HPDE6-E6E7 (cell line): ENCODE results near the gene LSAMP.

Source experiments
- DNase-seq: peaks from one replicate; pipeline ENCODE4 v3.0.0; 2011; ENCODE audit warnings: missing footprints; ENCODE audit errors: extremely low spot score

LSAMP gene

DNA sequence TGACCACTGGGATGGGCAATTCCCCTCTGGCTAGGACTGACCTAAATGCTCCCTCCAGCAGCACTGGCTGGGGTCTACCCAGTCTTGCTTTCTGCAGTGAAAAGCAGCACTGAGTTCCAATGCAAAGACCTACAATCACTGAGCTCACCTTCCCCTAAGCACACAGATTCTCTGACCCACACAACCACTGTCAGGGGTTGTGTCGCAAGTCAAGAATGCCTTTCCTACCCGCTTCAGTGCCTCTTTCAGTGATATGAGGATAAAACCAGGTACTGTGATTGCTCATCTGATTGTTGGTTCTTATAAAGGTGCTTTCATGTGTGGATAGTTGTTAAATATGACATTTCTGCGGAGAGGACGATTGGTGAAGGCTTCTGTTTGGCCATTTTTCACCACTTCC is 476.4 kb downstream of the LSAMP start:
- no peak for DNase-seq

DNA sequence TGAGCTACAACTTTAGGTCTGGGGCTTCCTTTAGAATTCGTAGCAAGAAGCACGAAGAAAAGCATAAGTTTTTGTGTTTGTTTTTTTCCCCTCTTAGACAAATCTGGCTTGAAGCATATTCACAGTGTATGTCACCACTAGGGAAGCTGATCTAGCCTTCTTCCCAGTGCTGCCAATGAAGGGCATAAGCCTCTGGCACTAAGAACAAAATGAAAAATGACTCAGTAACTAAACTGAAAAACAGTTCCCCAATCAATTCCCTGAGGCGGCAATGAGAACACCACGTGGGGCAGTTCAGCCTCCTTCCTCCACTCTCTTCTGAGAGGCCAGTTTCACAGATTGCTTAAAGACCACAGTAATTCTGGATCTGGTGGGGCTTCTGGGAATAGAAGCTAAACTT is 483.9 kb downstream of the LSAMP start:
- no peak for DNase-seq

DNA sequence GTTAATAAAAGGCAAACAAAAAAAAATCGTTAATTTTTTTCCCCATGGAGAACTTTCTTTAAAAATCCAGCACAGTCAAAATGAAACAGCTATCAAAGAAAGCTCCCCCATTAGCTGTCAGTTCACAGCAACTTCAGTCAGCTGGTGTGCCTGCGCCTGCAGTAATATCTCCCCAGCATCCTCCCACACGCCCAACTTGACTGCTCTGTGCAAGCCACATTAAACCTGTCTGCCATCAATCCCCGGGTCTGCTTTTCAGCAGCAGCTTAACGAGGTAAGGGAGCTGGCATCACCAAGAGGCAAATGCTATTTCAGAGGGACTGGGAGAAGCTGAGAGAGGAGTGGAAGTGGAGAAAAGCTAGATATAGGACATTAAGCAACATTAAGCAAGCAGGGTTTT is 484.5 kb downstream of the LSAMP start:
- no peak for DNase-seq

DNA sequence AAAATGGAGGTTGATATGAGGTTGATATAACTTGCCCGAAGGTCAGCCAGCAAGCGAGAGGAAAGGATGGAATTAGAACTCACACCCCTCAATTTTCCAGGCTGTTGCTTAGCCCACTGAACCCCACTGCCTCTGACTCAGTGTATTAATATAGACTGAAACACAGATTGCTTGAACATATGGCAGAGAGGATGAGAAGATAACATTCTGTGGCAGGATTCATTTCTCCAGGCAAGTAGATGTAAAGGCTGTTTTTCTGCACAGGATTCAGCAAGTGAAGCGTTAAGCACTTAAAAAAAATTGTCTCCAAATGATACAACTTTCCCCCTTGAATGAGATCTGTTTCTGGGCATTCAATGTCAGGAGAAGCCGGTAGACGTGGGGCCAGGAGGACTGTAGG is 486.8 kb downstream of the LSAMP start:
- no peak for DNase-seq

DNA sequence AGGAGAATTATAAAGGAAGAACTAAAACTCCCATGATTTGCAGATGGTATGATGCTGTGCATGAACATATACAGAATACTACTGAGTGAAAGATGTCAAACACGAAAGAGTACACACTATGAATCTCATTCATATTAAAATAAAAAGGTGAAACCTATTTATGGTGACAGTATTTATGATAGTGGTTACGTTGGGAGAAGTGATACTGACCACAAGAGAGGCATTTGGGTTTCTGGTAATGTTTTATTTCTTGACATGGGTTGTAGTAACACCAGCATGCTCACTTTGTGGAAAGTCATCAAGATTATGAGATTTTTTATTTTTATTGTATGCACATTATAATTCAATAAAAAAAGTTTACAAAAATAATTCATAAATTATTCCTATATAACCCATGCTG is 498.0 kb downstream of the LSAMP start:
- no peak for DNase-seq

DNA sequence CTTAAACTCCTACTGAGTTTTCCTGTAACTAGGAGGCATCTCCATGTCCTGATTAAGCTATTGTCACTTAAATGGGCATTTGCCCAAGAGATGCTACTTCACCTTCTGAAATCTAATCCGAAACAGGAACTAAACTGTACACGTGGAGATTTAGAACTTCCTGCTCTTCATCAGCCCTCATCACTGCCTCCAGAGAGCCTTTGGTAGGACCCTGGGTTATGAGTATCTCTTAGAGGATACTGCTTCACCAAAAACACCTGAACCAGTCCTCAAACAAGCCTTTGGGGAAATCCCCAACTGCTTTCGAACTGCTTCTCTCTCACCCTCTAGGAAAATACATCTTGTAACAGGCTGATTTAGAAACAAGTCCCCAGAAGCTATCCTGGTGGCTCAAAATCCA is 501.7 kb downstream of the LSAMP start:
- no peak for DNase-seq

DNA sequence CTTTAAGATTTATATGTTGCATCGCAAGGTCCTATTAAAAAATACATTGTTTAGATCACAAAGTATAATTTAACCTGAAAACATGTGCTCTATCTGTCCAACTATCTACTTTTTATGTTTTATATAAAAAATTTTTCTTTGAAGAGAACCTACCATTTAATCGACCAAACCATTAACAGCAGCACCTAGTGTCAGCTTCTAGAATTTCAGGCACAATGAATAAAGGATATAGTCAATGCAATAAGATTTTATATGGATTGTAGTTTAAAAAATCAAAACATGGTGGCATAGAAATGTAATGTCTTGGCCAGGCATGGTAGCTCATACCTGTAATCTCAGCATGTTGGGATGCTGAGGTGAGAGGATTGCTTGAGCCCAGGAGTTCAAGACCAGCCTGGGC is 508.2 kb downstream of the LSAMP start:
- no peak for DNase-seq

DNA sequence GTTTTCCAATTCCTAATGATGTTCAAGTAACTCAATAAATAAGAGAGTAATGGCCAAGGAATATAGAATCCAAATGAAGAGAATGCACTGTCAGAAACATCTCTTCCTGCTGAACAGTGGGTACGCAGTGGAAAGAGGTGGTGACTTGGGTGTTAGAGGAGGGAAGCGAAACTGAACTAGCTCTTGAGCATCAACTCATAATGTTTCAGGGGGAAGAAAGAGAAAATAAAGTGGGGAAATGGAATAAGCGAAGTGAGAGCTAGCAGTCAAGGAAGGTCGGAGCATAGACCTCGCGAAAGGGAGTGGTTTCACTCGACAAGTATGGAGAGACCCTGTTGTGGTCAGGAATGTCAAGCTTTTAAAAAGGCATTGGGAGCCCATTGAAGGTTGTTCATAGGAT is 512.5 kb downstream of the LSAMP start:
- DNase-seq = no peak

DNA sequence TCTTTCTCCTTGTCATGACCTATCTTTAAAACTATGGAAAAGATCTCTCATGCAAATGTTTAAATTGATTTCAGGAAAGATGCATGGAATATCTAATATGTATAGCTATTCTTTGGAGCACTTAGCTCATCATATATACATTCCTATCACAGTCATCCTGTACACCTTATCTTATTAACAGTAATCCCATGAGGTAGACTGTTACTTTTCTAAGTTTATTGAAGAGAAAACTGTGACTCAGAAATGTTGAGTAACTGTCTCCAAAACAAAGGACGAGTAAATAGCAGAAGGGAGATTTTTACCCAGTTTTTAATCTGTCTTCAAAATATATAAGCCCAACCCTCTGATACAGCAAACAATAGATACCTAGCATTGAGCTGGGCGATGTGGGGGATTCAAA is 513.7 kb downstream of the LSAMP start:
- DNase-seq = no peak

DNA sequence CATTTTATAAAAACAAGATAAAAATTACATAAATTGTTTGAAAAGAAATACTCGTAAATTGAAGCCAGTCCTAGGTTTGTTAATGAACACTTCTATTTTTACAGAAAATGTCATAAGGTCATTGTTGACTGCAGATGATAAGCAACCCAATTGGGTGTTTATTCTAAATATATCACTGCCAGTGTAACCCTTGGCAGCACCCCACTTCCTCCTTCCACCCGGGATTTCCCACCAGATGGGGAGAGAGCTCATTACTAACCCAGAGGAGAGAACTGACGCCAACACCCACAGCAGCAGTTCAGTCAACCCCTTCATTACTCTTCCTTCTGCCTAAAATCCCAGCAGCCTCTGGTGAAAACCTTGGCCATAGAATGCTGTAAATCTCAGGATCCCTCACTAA is 514.4 kb downstream of the LSAMP start:
- DNase-seq = no peak

DNA sequence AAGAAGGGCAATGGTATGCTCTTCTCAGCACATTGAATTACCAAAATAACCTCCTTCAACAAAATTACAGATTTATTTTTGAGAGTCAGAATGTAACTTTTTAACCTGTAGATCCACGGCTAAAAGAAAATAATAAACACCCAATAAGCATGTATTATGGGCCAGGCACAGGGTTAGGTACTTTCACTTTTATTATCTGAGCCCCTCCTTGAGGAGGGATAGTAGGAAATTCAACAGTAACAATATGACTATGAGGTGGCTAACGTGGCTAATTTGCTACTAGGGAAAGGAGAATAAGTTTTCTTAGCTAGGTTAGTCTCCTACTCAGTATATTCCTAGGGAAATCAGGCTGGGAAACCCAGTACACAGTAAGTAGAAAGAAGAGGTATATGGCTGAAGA is 515.1 kb downstream of the LSAMP start:
- no peak for DNase-seq

DNA sequence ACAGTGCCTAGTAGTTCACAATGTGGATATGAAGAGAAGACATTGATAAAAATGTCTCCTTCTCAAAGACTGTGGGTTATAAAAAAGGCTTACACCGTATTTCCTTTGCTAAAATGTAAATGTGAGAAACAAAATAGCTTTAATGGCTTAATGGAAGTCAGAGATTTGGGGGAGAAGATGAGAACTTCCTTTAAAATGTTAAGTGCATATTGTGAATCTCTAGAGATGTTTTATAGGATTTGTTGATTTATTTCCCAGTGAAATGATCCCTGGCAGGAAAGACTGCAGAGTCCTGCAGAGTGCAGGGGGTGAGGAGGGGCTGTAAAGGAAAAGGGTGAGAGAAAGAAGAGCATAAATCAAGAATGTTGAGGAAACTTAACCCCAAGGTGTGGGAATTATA is 516.9 kb downstream of the LSAMP start:
- DNase-seq = no peak

DNA sequence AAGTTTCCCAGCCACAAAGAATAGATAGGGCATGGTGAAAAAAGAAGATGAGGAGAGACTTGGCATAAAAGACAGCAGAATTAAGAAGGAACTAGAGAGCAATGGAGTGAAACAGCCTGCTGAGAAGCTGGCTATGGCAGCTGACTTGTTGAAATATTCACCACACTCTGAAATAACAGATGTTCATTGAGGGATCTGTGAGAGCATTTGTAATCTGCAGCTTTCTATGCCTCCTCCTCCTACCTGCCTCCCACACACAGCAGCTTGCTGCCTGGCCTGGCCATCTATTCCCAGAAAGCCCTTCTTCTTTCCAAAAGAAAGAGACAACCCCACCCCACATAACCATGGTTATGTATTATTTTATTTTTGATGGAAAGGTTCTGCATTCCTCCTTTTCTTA is 518.1 kb downstream of the LSAMP start:
- no peak for DNase-seq

DNA sequence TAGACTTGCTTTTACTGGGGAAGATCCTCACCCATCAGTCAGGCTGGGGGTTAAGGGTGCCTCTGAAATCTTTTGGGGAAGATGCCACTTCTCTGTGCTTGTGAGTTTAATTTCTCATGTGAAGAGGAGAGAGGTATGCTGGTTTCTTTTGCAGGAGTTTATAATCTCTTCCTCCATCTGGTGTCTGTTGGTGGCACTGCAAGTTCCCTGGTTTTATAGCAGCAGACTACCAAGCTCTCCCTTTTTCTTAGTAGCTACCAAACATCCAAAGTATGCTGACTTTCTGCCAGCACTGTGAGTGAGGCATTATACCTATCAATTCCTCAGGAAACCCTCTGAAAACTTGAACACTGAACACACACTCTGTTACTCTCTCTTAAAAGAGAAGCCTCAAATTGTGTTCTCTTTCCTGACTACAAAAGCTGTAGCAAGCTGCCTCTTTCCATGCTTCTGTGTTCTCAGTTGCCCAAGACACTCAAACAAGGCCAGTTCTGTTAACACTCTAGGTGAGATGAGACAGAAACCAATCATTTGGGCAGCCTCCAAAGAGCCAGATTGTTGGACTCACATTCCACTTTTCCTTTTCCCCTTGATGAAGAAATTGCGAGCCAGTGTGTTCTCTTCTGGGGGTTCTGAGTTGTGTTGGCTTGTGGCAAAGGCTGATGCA is 522.5 kb downstream of the LSAMP start:
- DNase-seq = no peak

DNA sequence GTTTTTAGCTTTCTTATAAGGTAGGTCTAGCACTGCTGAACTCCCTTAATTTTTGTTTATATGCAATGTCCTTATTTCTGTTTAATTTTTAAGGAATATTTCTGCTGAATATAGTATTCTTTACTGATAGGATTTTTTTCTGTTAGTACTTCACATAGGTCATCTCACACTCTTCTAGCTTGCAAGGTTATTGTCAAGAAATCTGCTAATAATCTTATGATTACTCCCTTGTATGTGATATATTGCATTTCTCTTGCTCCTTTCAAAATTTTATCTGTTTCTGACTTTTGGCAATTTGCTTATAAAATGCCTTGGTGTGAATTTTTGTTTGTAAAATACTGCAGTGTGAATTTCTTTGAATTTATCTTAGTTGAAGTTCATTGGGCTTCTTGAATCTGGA is 523.6 kb downstream of the LSAMP start:
- DNase-seq = no peak

DNA sequence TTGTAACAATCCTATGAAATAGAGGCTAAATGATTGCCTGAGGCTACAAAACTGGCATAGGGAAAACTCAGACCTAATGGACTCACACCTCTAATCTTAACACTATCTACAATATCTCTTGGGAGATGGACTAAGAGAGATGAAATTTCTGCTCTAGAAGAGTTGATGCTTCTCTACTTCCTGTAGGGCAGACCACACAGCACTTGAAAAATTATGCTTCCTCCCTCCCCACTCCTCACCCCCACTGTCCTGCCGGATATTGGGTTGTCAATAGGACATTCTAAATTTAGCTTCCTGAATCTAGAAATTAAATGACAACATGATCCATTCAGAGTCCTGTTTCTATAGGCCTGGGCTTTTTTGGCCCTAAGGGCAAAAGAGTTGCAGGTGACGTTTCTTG is 526.4 kb downstream of the LSAMP start:
- DNase-seq = no peak

DNA sequence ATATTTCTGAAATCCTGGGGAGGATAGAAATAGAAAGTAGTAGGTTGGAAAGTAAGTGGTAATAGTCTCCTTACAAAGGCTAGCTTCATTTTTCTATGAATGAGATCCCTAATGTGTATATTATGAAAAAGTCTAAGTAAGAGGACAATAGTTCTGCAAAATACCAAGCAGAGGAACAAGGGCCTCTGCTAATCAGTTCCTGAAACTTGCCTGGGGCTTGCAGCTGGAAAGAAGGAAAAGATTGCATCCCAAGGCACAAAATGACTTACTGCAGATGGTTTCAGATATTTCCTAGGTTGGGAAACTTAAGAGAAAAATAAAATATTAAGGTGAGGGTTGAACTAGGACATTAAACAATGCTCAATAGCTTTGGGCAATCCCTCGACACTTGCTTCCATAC is 528.4 kb downstream of the LSAMP start:
- no peak for DNase-seq

DNA sequence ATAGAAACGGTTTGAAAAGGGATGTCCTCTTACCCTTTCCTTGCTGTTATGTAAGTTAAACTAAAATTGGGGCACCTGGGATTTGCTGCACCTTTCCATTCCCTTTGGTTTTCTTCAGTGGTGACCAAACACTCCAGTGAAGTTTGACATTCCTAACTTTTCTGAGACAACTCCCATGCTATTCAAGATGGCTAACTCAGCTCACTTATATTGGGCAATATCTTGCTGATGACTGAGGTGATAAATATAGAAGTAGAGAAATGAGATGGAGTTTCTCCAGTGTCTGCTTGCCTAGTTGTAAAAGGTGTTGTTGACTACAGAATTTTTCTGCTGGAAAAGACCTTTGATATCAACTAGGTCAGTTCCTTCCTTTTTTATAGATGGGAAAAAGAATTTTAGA is 530.2 kb downstream of the LSAMP start:
- DNase-seq = no peak

DNA sequence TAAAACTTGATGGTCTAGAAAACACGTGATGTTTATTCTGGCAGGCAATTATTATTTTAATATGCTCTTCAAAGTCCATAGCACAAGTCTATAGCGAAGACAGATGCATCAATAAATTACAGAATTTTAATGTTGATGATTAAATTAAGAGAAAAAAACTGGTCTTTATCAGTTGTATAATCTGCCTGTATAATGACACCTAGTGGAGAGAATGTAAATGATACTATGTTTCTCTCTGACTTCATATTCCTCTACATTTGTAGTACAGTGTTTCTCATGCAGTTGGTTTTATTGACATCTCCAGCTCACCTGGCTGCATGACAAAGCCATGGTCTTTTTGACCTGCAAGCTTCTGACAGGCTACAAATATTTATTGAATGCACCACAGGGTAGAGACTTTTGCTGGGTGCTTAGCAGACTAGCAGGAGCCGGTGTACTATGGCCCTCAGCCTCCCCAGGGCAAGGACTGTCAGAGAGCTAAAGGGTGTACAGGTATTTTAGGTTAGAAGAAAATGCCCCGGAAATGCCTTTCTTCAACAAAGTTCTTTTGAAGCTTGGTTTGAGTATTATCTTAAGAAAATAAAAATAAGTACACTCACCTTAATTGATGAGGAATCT is 532.1 kb downstream of the LSAMP start:
- peak; percentile 16 for DNase-seq

DNA sequence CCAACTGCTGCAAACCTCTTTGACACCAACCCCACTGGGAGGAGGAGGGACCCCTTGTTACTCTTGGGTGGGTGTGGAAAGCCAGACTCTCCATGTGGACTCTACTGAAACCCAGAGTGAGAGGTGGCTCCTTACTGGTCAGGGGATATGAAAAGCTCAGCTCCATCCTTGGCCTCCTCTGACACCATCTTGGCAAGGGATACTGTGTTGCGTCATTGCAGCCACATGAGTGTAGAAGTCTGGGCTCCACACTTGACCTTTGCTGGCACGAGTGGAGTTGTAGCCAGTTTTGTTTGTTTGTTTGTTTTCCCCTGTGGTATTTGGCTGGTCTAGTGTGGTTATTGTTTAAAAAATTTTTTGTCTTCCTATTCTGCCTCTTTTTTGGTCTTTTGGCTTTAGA is 532.9 kb downstream of the LSAMP start:
- no peak for DNase-seq

DNA sequence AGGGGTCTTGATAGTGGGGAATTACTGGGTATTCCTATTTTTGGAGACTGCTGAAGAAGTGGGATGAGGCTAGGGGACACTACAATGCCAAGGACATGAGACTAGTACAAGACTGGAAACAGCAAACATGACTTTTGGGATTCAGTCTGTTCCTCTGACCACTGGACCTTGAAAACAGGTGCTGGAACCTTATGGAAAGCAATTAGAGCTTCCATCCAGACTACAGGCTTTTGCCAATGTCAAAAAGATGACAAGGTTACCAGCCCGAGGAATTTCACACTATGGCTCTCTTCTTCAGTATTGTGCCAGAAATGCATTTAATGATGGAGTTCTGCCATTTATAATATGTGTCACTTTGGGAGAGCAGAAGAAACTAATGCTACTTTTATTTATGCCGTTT is 539.4 kb downstream of the LSAMP start:
- DNase-seq = no peak

DNA sequence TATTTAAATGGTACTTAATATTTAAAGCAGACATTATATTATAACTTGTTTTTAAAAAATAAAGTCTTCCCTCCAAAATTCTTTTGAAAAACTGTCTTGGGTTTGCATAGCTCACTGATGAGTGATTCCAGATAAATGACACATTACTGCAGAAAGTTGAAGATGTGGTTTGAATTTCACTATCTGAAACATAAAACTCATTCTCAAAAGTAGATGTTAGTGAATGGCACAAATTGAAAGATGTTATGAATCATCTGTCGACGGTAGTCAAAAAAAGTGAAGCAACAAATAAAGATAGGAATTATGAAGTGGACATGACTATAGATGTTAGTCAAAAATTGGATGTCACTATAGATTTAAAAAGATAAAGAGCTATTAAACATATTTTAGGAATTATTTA is 541.4 kb downstream of the LSAMP start:
- no peak for DNase-seq

DNA sequence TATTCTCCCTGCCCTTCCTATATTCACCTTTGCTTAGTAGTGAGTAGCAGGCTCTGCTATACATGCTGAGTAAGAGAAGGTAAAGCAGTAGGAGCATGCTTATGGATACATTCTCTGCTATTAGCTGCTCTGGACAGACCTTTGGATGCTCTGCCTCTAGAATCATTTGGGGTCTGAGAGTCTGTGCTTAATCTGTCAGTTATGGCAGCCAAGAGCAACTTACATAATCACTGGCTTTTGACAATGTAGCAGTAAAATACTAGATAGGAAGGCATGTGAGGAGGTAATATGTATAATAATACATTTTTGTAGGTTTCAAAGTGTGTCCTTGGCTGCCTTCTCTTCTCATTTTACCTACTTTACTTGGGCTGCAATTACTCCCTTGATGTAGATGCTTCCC is 544.3 kb downstream of the LSAMP start:
- no peak for DNase-seq

DNA sequence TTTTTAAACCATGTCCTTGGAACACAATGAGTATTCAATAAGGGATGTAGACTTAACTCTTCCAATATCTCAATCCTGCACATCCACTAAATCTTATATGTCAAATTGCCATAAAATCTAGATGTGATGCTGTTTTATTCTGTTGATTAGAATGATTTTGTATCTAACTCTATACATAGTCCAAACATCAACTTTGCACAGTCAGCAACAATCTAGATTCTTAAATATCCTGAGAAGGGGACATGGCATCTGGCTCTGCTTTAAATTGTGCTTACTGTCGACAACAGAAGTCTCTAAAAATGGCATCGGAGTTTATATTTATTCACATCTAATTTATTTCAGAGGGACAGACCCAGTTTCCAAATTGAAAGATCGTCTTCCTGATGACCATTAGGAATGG is 545.8 kb downstream of the LSAMP start:
- DNase-seq = no peak
